GM18519 (cell line): Measurements from ENCODE around the gene CHCHD6.

Experiments
- ATAC-seq: cut with Tn5 transposase; IDR thresholded peaks from one replicate; pipeline ENCODE4 v1.9.1; 2021; ENCODE audit warnings: mild to moderate bottlenecking, moderate library complexity; ENCODE audit not compliant: unreplicated experiment, low FRiP score

The CHCHD6 gene

DNA sequence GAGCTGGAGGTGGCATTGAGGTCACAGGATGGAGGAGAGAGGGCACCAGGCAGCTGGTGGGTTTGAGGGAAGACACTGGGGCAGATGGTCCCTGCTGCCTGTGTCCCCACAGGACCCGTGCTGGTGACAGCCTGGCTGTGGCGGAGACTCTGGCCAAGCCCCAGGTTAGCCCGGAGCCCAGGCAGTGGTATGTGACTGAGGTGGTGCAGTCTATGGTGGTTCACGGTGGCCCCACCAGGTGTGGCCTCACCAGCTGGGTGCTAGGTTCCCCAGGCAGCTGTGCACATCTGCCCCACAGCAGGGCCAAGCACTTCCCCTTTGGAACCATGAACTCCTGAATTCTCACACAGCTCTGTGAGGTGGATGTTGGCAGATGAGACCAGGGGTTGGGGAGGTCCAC is 294.3 kb downstream of the CHCHD6 start:
- no peak for ATAC-seq

DNA sequence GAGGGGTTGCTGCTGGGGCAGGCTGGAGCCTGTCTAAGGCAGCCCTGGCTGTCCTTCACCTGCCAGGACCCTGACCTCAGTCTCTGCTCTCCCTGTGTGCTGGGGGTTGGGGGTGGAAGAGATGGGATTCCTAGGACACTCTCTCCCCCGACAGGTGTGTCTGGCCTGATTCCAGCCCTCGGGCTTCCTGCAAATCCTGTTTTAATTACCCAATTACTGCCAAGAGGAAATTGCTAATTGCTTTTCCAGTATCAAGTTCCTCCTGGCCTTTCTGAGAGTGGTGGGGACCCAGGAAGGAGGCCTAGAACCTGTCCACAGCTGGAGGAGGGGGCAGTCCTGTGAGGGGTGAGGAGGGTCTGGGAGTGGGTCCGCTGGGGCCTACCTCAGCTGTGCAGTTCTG is 294.7 kb downstream of the CHCHD6 start:
- no peak for ATAC-seq

DNA sequence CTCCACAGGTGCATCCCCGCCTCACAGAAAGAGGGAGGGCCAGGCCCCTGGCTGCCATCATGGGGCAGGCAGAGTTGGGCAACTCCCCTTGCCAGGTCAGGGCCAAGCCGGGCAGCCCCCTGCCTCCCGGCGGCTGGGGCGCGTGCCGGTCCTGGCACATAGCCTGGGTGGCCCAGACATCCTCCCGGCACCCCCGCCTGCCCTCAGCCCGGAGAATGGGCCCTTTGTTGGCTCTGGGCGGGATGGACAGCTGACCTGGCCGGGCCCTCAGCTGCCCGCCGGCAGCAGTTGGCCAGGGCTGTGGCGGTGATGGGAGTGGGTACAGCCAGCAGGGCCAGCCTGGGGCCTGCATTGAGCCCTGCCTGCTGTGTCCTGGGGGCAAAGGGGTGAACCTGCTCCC is 295.3 kb downstream of the CHCHD6 start:
- no peak for ATAC-seq

DNA sequence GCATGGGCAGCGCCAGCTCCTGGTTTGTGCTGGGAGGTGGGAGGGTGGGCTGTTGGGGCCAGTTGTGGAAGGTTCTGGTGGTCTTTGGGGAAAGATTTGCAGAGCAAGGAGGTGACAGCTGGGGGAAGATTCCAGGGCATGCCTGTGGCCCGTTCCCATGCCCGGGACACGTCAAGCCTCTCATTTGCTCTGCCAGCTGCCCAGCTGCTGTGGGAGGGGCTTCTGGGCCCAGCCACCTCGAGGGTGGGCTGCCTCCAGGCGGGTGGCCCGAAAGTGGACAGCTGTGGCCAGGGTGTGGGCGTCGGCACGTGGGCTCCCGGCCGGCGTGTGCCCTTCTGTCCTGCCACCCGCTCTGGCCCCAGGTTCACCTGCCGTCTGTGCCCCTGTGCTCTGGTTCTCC is 296.1 kb downstream of the CHCHD6 start:
- ATAC-seq: no peak

DNA sequence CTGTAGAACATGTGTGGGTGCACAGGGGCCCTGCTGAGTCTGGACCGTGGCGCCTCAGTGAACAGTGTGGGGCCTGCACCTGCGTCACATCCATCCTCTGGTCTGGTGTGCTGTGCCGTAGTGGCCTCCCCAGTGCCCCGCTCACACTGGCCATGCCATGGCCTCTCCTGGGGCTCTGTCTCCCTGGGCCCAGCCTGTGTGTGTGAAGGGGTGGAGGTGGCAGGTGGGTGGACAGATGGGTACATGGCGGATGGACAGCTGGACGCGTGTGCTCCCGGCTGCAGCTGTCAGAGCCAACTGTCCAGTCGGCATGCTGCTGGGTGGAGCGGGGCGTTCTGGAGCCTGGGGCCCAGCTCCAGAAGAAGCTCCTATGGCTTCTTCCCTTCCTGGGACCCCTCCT is 296.7 kb downstream of the CHCHD6 start:
- no peak for ATAC-seq

DNA sequence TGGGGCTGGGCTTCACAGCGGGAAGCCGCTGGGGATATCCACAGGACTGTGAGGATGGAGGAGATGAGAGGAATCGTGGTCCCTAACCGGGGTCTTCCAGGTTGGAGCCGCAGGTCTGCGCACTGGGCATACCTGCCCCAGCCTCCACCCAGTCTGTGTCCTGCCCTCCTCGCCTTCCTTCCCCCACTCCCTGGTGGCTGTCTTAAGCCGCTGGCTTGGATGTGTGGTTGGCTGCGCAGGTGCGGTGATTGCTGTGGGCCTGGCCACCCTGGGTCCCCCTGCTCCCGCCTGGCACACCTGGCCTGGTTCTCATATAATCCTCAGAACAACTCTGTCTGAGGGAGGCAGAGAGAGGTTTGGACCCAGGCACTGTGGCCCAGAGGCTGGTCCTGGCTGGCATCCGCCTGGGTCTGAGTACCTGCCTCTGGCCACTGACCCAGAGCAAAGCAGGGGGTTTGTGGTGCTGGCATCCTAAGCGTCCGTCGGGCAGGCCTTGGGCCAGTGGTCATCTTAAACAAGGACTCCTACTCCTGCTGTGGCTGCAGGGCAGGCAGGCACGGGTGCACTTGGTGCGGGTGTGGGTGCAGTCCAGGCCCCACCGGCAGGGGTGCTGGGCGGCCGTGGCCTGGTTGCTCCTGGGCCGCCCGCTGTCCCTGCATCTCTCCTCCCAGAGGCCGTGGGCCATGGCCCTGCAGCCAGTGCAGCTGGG is 297.6 kb downstream of the CHCHD6 start:
- ATAC-seq: no peak

DNA sequence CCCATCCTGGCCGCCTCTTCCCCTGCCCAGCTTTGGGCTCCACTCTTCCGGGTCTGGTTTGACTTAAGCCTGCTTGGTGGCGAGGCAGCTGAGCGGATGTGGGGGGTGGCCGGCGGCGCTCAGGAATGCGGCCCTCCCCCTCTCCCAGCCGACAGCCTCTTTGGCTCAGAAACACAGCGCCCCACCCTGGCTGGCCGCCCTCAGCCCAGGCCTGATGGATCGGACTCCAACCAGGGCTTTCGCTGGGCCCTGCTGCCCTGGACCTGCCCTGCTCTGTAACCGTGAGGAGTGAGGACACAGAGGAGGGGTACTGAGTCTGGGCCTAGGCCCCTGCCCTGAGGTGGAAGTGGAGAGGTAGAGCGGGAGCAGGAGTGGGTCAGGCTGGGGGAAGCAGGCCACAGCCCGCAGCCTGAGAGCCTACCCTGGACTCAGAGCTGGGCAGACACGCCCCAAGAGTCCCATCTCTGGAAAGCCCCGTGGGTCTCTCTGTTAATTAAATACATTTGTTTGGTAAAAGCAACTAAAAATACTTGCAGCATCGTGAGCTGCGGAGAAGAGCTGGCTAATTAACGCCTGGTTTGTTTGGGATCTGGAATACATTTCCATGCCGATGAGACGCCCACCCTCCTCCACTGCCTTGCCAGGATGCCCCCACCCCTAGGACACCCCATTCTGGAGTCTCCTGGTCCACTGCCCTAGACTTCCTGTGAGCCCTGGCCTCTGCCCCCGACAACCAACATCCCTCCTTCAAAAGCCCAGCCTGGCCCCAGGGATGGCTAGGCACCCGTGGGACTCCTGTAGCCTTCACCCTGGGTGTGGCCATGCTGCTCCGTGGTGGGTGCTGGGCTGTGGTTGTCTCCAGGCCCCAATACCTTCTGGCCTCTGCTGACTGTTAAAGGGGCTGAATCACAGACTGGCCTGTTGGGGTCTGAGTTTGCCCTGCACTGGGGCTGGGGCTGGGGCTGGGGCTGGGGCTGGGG is 298.4 kb downstream of the CHCHD6 start:
- no peak for ATAC-seq

DNA sequence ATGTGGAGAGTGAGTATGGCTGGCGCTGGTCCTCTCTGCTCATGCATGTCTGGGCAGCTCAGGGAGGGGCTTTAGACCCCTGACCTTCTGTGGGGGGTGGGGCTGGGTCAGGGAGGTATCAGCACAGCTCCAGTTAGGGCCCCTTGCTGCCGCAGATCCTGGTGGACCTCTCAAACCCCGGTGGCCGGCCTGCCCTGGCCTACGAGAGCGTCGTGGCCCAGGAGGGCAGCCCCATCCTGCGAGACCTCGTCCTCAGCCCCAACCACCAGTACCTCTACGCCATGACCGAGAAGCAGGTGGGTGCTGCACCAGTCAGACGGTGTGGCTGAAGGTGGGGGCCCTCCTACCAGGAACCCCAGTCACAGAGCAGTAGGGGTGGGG is 299.1 kb downstream of the CHCHD6 start:
- no peak for ATAC-seq

DNA sequence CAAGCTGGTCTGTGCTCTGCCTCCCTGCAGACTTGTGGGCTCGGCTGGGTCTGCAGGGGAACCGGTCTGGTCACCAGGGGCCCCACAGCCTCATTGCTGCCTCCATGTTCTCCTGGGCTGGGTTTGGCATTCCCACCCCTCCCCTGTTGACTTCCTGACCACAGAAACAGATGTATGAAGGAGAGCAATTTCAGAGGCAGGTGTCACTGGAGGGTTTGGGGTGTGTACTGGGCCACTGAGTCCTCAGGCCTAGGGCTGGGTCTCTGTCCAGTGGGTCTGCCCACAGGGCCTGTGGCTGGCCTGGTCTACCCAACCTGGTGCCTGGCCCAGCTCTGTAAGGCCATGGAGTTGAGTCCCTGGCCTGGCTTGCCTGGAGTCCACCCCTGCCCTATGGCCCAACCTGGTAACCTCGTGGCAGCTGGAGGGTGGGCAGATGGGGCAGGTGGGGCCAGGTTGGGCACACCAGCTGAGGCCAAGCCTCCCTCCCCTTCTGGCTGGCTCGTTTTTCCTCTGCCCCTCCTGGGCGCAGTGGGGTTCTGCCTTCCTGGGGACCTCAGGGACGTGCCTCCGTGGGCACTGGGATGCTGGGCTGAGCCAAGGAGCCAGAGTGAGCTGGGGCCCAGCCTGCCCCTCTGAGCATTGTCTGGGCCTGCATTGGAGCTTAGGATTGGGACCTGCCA is 299.7 kb downstream of the CHCHD6 start:
- no peak for ATAC-seq

DNA sequence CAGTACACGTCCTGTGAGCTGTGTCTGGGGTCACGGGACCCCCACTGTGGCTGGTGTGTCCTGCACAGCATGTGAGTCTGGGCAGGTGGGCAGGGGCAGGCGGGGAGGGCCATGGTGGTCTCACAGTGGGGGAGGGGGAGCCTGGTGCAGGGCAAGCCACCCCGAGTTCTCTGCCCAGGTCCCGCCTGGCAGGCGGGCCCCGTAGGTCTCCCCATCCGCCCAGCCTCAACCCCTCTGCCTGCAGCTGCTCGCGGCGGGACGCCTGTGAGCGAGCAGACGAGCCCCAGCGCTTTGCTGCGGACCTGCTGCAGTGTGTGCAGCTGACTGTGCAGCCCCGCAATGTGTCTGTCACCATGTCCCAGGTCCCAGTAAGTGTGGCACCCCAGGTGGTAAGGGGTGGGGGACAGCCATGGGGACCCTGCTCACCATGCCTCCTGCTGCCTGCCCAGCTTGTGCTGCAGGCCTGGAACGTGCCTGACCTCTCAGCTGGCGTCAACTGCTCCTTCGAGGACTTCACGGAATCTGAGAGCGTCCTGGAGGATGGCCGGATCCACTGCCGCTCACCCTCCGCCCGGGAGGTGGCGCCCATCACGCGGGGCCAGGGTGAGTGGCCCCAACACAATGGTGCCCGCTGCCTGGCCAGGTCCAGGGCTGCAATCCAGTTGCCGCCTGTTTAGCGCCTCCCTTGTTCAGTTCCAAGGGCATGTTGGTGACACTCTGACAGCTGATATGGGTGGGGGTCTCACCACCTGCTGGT is 300.8 kb downstream of the CHCHD6 start:
- ATAC-seq: no peak

DNA sequence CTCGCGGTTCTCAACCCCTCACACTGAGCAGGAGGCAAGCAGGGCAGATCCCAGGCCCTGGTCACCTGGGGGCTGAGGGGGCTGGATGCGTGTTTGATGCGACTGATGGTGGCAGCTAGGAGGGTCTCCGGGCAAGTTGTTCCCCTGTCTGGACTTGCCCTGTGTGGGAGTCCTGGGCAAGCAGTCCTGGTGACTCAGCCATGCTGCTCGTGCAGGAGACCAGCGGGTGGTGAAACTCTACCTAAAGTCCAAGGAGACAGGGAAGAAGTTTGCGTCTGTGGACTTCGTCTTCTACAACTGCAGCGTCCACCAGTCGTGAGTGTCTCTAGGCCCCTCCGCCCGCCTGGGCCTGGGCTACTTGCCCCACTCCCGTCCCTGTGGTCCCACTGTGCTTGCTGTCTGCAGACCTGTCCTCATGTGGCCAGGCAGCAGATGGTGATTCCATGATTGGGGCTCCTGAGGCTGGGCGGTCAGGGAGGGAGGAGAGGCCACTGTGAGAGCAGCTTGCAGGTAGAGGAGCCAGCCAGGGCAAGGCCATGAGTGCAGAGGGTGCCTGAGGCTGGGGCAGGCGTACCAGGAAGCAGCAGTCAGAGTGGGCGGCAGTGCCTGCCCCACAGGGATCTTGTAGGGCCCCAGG is 301.9 kb downstream of the CHCHD6 start:
- no peak for ATAC-seq

DNA sequence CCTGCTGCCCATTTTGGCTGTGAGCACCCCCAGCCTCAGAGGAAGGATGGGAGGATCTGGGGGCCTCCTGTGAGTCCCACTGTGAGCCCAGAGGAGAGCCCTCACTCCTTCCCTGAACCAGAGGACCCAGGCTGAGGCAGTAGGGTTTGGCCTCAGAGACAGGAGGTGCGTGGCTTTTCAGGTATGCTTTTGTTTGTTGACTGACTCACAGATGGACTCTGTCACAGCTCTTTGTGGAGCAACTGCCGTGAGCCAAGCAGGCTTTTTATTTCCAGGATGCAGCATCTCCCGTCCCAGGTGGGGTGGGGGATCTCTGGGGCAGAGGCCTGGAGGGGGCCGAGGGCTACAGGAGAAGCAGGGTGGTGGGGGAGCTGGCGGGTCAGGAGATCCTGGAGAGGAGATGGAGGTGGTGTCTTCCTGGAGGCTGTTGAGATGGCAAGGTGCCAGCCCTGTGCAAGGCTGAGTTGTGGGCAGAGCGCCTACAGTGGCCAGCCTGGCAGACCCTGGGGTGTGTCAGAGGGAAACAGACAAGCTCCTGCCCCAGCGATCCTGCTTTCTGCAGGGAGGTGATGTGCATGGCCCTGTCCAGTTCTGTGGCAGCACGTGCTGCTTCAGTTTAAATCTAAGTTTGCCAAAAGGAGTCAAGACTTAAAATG is 302.9 kb downstream of the CHCHD6 start:
- no peak for ATAC-seq

DNA sequence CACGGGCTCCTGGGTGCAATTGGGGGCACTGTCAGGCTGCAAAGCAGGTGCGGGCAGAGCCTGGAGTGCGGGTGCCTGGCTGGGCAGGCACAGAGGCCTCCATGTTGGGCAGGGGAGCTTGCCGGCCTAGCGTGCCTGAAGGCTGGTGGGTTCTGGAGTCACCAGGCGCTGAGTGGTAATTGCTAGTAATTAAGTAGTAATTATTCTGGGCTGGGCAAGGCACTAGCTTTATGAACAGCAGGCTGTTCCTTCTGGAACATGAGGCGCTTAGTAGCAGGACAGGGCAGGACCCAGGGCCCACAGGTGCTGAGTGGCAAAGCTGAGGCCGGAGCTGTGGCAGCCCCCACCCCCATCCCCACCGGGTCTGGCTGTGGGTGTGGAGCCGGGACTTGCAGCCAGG is 304.2 kb downstream of the CHCHD6 start:
- no peak for ATAC-seq

DNA sequence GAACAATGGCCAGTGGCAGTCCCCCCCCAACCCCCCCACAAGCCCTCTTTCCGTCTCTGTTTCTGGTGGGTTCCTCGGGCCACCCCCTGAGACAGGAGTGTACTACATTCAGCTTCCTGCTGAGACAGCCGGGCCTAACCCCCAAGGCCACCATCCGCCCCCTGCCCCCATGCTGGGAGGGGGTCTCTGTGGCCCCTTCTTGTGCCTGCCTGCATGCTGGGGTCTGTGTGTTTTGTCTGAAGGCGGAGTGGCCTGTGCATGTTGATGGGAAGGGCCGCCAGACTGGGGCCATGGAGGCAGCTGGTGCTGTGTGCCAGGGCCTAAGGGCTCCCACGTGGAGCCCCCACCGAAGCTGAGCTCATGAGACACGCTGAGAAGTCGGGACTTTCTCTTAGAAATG is 305.5 kb downstream of the CHCHD6 start:
- no peak for ATAC-seq
